IMR-90 (cell line): ENCODE data around the gene ALDOA. TPM values are rescaled to one million over a fixed set of nuclear protein-coding genes. Genes with fewer than 3 reads are reported as not detected.

Experiments
- ATAC-seq: fragments of 200-7000 bp; cut with Tn5 transposase; 2 replicates; pipeline ENCODE4 v1.9.1; 2020; ENCODE audit warnings: low read depth, mild to moderate bottlenecking, moderate library complexity
- BruUV-seq: library from RNA; stranded (reverse); fragments of 400-500 nt; replicated peaks from 2 replicates; lab custom pipeline; 2021; lab: Mats Ljungman, UMichigan
- CTCF ChIA-PET: fragments of 300-600 bp; formaldehyde crosslinking; extraction: SDS; loops from one replicate; lab custom pipeline; 2021; ENCODE audit warnings: antibody characterized with exemption; lab: Yijun Ruan, JAX
- POLR2A ChIA-PET: fragments of 300-600 bp; sonication (Branson Sonifier 250); formaldehyde crosslinking; loops from one replicate; lab custom pipeline; 2022; ENCODE audit warnings: antibody characterized with exemption; ENCODE audit not compliant: unreplicated experiment; lab: Charles Lee
- DNase-seq: peaks from one replicate; pipeline ENCODE4 v3.0.0; 2013
- H2AFZ ChIP-seq: replicated peaks from 2 replicates; pipeline ENCODE3; 2013; ENCODE audit warnings: low read length, mild to moderate bottlenecking; ENCODE audit not compliant: poor library complexity
- H2AK5ac ChIP-seq: 2 replicates; pipeline ENCODE4 v1.6.1; 2013; ENCODE audit warnings: low read depth, low read length, inconsistent platforms
- H2AK9ac ChIP-seq: replicated peaks from 2 replicates; pipeline ENCODE3; 2013; ENCODE audit warnings: mild to moderate bottlenecking, low read depth, low read length, moderate library complexity; ENCODE audit not compliant: poor library complexity
- H2BK120ac ChIP-seq: 2 replicates; pipeline ENCODE4 v1.6.1; 2013; ENCODE audit warnings: low read depth, low read length, inconsistent platforms
- H2BK15ac ChIP-seq: 3 replicates; pipeline ENCODE4 v1.6.1; 2013; ENCODE audit warnings: low read depth, low read length, inconsistent platforms
- H2BK20ac ChIP-seq: 2 replicates; pipeline ENCODE4 v1.6.1; 2013; ENCODE audit warnings: low read depth, mild to moderate bottlenecking, inconsistent platforms, low read length, moderate library complexity
- H2BK5ac ChIP-seq: 2 replicates; pipeline ENCODE4 v1.6.1; 2013; ENCODE audit warnings: mild to moderate bottlenecking, low read depth, low read length, inconsistent platforms; ENCODE audit not compliant: poor library complexity, severe bottlenecking
- H3K14ac ChIP-seq: replicated peaks from 2 replicates; pipeline ENCODE4 v1.6.1; 2013; ENCODE audit warnings: low read depth, low read length, inconsistent platforms
- H3K18ac ChIP-seq: 2 replicates; pipeline ENCODE4 v1.6.1; 2013; ENCODE audit warnings: low read depth, low read length, control low read depth
- H3K23ac ChIP-seq: 2 replicates; pipeline ENCODE4 v1.6.1; 2013; ENCODE audit warnings: low read depth, low read length, inconsistent platforms
- H3K27ac ChIP-seq: 2 replicates; pipeline ENCODE4 v1.5.1; 2013; ENCODE audit warnings: mild to moderate bottlenecking, control low read depth, low read length; ENCODE audit not compliant: insufficient read depth
- H3K27me3 ChIP-seq: 2 replicates; pipeline ENCODE4 v1.6.1; 2013; ENCODE audit warnings: low read length; ENCODE audit not compliant: control insufficient read depth, insufficient read depth
- H3K36me3 ChIP-seq: 2 replicates; pipeline ENCODE4 v1.6.1; 2013; ENCODE audit warnings: low read length, mixed read lengths; ENCODE audit not compliant: control insufficient read depth, insufficient read depth
- H3K4ac ChIP-seq: 2 replicates; pipeline ENCODE4 v1.6.1; 2013; ENCODE audit warnings: low read depth, low read length, inconsistent platforms
- H3K4me1 ChIP-seq: 2 replicates; pipeline ENCODE4 v1.6.1; 2013; ENCODE audit warnings: low read length, mixed read lengths; ENCODE audit not compliant: control insufficient read depth, insufficient read depth
- H3K4me2 ChIP-seq: 2 replicates; pipeline ENCODE4 v1.6.1; 2013; ENCODE audit warnings: low read depth, mild to moderate bottlenecking, control low read depth, low read length, moderate library complexity
- H3K4me3 ChIP-seq: 2 replicates; pipeline ENCODE4 v1.5.1; 2013; ENCODE audit warnings: low read depth, mild to moderate bottlenecking, control low read depth, low read length, moderate library complexity; ENCODE audit not compliant: insufficient read depth
- H3K56ac ChIP-seq: 2 replicates; pipeline ENCODE4 v1.6.1; 2013; ENCODE audit warnings: low read length, inconsistent platforms; ENCODE audit not compliant: insufficient read depth; ENCODE audit errors: extremely low read depth
- H3K79me1 ChIP-seq, 2 experiments: 2 replicates each; pipeline ENCODE4 v1.6.1; 2013; ENCODE audit warnings: low read length in 2 of 2, inconsistent platforms in 1 of 2, low read depth in 1 of 2
- H3K9ac ChIP-seq: 2 replicates; pipeline ENCODE4 v1.6.1; 2013; ENCODE audit warnings: low read depth, low read length, control low read depth
- H3K9me1 ChIP-seq: 2 replicates; pipeline ENCODE4 v1.6.1; 2013; ENCODE audit warnings: low read length, inconsistent platforms; ENCODE audit not compliant: insufficient read depth
- H3K9me3 ChIP-seq: 2 replicates; pipeline ENCODE4 v1.6.1; 2013; ENCODE audit warnings: low read length; ENCODE audit not compliant: control insufficient read depth, insufficient read depth
- H4K20me1 ChIP-seq: 2 replicates; pipeline ENCODE4 v1.6.1; 2013; ENCODE audit warnings: low read length, inconsistent platforms; ENCODE audit not compliant: insufficient read depth
- H4K5ac ChIP-seq: 2 replicates; pipeline ENCODE4 v1.6.1; 2013; ENCODE audit warnings: mild to moderate bottlenecking, low read depth, low read length, control low read depth
- H4K8ac ChIP-seq, 2 experiments: 2 replicates each; pipeline ENCODE4 v1.6.1; 2013; ENCODE audit warnings: low read depth in 2 of 2, low read length in 2 of 2, control low read depth in 1 of 2, inconsistent platforms in 1 of 2
- H4K91ac ChIP-seq: 2 replicates; pipeline ENCODE4 v1.6.1; 2013; ENCODE audit warnings: low read depth, low read length, inconsistent platforms; ENCODE audit not compliant: insufficient read depth
- BHLHE40 ChIP-seq: fragments of 150-350 bp; IDR thresholded peaks from 2 replicates; pipeline ENCODE4 v1.6.1; 2016; ENCODE audit warnings: mild to moderate bottlenecking, low read depth, low read length
- FOS ChIP-seq: fragments of 150-350 bp; IDR thresholded peaks from 2 replicates; pipeline ENCODE4 v1.6.1; 2016; ENCODE audit warnings: low read depth, low read length
- MAFK ChIP-seq: IDR thresholded peaks from 2 replicates; pipeline ENCODE4 v1.6.1; 2012; ENCODE audit warnings: low read depth, low read length, improper control_type of control experiment
- MAZ ChIP-seq: IDR thresholded peaks from 2 replicates; pipeline ENCODE4 v1.6.1; 2012; ENCODE audit warnings: low read depth, mild to moderate bottlenecking, low read length, improper control_type of control experiment, moderate library complexity, borderline replicate concordance
- MXI1 ChIP-seq: IDR thresholded peaks from 2 replicates; pipeline ENCODE4 v1.6.1; 2012; ENCODE audit warnings: low read depth, mild to moderate bottlenecking, low read length, moderate library complexity, borderline replicate concordance
- NFE2L2 ChIP-seq: fragments of 150-350 bp; IDR thresholded peaks from 2 replicates; pipeline ENCODE4 v1.6.1; 2016; ENCODE audit warnings: low read depth, mild to moderate bottlenecking, low read length
- POLR2A ChIP-seq: IDR thresholded peaks from 2 replicates; pipeline ENCODE4 v1.6.1; 2012; ENCODE audit warnings: mild to moderate bottlenecking, low read depth, low read length
- RAD21 ChIP-seq: IDR thresholded peaks from 2 replicates; pipeline ENCODE4 v1.6.1; 2012; ENCODE audit warnings: low read length, improper control_type of control experiment
- RCOR1 ChIP-seq: IDR thresholded peaks from 2 replicates; pipeline ENCODE4 v1.6.1; 2012; ENCODE audit warnings: mild to moderate bottlenecking, low read length, improper control_type of control experiment; ENCODE audit not compliant: insufficient replicate concordance
- RFX5 ChIP-seq: IDR thresholded peaks from 2 replicates; pipeline ENCODE4 v1.8.0; 2012; ENCODE audit warnings: low read depth, mild to moderate bottlenecking, low read length, moderate library complexity
- WGBS, 2 experiments: methylation state at CpG; one replicate each; pipeline versions ENCODE4 v1.1.5 to v1.1.7; 2013; ENCODE audit warnings: missing lambda C conversion rate in 2 of 2; ENCODE audit not compliant: insufficient read length in 1 of 2; ENCODE audit errors: extremely low coverage in 2 of 2; 5-methylcytosine and 5-hydroxymethylcytosine counted together
- dilution Hi-C: fragments of 300-500 bp; cut with HindIII; formaldehyde crosslinking; loops from one replicate; pipeline ENCODE4 v1.14.3; 2018; ENCODE audit warnings: low sequenced_read_pairs; ENCODE audit not compliant: unreplicated experiment
- in situ Hi-C: fragments of 300-500 bp; cut with MboI; formaldehyde crosslinking; loops from 3 replicates; pipeline ENCODE4 v1.14.3; 2019; ENCODE audit warnings: low sequenced_read_pairs, inconsistent platforms, mixed read lengths
- intact Hi-C: fragments of 100-400 bp; cut with micrococcal nuclease; formaldehyde crosslinking; loops from 2 replicates; pipeline ENCODE4 v1.10.0; 2022
- polyA plus RNA-seq, 3 experiments: library from polyadenylated mRNA; depleted of rRNA; stranded (reverse); fragments of >200 nt; gene quantifications; 2 replicates each; pipeline ENCODE4 v1.2.3, GENCODE V29; 2012; ENCODE audit warnings: low replicate concordance in 1 of 3
- total RNA-seq: library from RNA; depleted of rRNA; stranded (reverse); fragments of >200 nt; gene quantifications from 2 replicates; pipeline ENCODE4 v1.2.3, GENCODE V29; 2012
- TF ChIP-seq, protein P1 (sequence below): conservative IDR thresholded peaks from 2 replicates; pipeline ENCODE4 v1.5.1; 2012; ENCODE audit warnings: mild to moderate bottlenecking, low read depth, low read length, improper control_type of control experiment

The ALDOA gene
- total and polyA plus RNA-seq, 2 of the 4 experiments (the other 2 are of a cell fraction): 1,697 to 1,990 TPM

DNA sequence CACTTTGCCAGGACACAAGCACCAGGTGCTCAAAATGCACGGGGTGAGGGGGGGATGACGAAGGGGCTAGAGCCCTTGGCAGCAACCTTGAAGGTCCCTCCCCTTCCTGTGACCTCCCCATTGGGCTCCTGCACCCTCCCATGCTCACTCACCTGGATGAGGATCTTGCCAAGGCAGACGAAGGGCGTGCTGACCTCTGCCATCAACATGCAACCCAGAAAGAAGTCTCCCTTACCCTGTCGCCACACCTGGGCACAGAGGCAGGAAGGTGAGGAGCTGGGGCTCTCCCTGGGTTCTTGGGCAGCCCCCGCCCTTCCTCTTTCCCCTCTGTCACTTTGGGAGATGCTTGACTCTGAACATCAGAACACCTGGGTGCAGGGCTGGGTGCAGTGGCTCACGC is 40.0 kb upstream of the ALDOA start:
- intact Hi-C loops: no loop called here

More for the DNA sequence above, 40.0 kb upstream of the ALDOA start:
- Histone ChIP-seq H2BK15ac (no peak overlapping the region), H3K9me3 (no peaks in the 10 kb centered on the region), H2AFZ (no peak overlapping the region), H3K36me3 (no peaks in the 10 kb centered on the region), H2AK9ac (no peak overlapping the region), H3K27ac (no peak overlapping the region), H3K14ac (no peak overlapping the region), H3K56ac (no peak overlapping the region), H3K18ac (no peak overlapping the region), H4K5ac (no peak overlapping the region), H2AK5ac (no peak overlapping the region), H4K20me1 (peaks cover 9% of the 10 kb centered on the region; the same call in 1 of the 2 replicates), H2BK120ac (no peak overlapping the region), H3K27me3 (peaks cover 62% of the 10 kb centered on the region), H3K4me1 (no peaks in the 10 kb centered on the region), H2BK5ac (no peak overlapping the region), H3K4me3 (no peak overlapping the region), H3K23ac (no peak overlapping the region), H4K91ac (no peak overlapping the region), H3K9me1 (no peaks in the 10 kb centered on the region), H2BK20ac (no peak overlapping the region), H3K4me2 (no peak overlapping the region), H3K4ac (no peak overlapping the region), H3K79me1 (no peaks in the 10 kb centered on the region), H4K8ac (no peak overlapping the region), H3K9ac (no peak overlapping the region)
- in situ Hi-C loops (loop anchor here (10.0 kb wide), 1 partner anchor 331 kb away; no protein-coding TSS in a partner anchor), dilution Hi-C loops (no loop called here)
- ATAC-seq: no peak
- no CpG with 5 or more reads among the region's 7 CpGs for WGBS, 2 experiments
- BruUV-seq: no TSS peak
- TF ChIP-seq, protein P1, sequence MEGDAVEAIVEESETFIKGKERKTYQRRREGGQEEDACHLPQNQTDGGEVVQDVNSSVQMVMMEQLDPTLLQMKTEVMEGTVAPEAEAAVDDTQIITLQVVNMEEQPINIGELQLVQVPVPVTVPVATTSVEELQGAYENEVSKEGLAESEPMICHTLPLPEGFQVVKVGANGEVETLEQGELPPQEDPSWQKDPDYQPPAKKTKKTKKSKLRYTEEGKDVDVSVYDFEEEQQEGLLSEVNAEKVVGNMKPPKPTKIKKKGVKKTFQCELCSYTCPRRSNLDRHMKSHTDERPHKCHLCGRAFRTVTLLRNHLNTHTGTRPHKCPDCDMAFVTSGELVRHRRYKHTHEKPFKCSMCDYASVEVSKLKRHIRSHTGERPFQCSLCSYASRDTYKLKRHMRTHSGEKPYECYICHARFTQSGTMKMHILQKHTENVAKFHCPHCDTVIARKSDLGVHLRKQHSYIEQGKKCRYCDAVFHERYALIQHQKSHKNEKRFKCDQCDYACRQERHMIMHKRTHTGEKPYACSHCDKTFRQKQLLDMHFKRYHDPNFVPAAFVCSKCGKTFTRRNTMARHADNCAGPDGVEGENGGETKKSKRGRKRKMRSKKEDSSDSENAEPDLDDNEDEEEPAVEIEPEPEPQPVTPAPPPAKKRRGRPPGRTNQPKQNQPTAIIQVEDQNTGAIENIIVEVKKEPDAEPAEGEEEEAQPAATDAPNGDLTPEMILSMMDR: no peak
- TF ChIP-seq RAD21 (no peak), RFX5 (no peak), POLR2A (no peak), FOS (no peak), MAZ (no peak), NFE2L2 (no peak), BHLHE40 (no peak), RCOR1 (no peak), MAFK (no peak), MXI1 (no peak)
- CTCF ChIA-PET: no interaction called here
- no peak for DNase-seq
- POLR2A ChIA-PET: no interaction called here
